ENCODE measurements around the gene S1PR3. TPM values are rescaled to one million over a fixed set of nuclear protein-coding genes. Genes with fewer than 3 reads are reported as not detected.

S1PR3 gene
- total RNA-seq, 2 donors from 2014 or later, result 90.5 to 208 TPM

DNA sequence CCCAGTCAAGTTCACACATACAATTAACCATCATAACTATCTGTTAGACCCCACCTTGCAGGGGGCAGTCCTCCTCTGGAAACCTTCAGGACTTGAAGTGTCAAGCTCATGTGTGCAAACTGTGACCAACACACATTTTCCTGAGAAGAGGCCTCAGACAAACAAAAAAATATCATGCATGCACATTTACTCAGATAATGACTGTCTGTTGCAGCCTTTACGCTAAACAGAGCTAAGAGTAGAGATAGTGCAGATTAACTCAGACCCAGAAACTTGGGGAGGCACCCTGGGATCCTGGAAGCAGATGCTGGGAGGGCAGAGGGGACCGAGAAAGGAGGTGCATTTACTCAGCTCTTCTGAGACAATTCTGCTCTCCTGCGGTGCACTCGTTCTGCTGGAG lies 3.6 kb upstream of the S1PR3 start:
- no peak for DNase-seq (ENCODE audit: low spot score)
- intact Hi-C loops (cut with DNase I), result no loop called here

DNA sequence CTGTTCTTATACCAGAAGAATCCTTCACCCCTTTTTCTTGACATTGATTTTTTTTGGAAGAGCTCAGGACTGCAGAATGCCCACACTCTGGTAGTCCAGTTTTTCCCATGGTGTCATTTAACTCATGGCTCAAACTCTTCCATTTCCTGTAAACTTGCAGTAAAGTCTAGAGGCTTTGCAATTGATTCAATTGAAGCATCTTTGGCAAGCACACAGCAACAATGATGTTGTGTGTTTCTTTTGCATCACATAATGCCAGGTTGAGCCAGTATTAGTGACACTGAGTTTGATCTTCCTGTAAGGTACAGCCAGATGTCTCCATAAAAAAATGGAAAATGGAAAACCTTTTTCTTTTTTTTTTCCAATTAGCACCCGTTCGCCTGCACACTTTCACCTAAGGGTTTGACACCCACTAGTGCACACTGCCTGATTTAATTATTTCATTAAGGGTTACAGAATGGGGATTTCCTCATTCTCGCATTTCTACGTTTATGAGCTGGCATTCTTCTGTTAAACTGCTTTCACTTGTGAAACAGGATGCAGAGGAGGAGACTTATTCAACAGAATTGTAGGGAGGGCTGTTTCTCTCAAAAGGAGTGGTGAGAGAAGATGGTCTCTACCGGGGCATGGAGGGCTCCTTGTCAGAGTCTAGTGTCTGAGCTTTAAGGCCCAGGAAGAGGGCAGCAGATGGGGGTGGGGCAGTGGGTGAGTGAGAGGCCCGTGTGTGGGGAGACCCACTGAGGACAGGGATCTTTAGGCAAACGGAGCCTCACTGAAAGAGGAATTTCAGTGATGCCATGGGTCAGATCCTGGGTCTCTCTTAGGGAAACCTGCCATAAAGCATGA lies 2.2 kb upstream of the S1PR3 start:
- intact Hi-C loops (cut with DNase I), result no loop called here
- DNase-seq (ENCODE audit: low spot score), result no peak

DNA sequence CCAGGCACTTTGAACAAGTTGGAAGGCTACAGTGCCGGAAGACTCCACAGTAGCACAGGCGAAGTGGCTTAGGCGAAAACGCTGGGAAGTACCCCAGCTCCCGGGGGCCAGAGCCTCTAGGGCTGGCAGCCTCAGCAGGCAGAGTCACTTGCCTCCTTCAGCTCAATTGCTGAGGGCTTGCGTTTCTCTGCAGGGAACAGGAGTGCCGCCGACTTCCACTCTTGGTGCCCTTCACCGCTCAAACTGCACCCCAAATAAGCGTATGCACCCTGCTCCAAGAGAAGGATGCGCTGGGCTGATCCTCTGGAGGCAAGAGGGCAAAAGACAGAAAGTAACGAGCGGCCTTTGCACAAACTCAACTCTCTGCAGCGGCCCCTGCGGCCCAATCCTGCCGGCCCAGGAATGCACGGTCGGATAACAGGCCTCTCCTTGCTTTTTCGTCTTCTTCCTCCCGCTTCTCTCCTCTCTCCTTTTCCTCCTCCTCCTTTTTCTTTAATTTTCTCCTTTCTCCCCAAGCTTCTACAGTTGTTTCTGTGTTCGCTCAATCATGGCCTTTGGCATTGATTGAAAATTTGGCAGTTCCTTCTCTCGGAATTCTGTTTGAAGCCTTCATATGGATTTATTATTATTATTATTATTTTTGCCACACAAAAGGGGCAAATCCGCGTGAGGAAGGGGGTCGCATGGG lies 1.1 kb upstream of the S1PR3 start:
- intact Hi-C loops (cut with DNase I), result loop anchor here (5.0 kb wide), 2 partner anchors 193 to 203 kb away; no protein-coding TSS in a partner anchor
- DNase-seq (ENCODE audit: low spot score), result no peak

DNA sequence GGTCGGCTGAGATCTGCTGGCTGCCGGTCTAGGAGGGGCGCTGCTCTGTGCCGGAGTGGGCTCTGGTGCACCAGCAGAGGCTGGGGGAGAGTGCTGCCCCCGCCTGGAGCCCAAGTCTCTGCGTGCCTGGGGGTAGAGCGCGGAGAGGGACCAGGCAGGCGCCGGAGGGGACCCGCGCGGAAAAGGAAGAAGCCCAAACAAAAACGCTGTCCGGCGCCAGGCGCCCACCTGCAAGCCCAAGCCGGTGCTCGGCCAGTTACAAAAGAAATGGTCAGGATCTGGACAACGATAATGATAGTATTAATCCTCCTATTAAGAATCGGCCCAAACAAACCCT lies 571 bp upstream of the S1PR3 start:
- DNase-seq (ENCODE audit: low spot score), result no peak
- intact Hi-C loops (cut with DNase I), result loop anchor here (5.0 kb wide), 2 partner anchors 193 to 203 kb away; no protein-coding TSS in a partner anchor

DNA sequence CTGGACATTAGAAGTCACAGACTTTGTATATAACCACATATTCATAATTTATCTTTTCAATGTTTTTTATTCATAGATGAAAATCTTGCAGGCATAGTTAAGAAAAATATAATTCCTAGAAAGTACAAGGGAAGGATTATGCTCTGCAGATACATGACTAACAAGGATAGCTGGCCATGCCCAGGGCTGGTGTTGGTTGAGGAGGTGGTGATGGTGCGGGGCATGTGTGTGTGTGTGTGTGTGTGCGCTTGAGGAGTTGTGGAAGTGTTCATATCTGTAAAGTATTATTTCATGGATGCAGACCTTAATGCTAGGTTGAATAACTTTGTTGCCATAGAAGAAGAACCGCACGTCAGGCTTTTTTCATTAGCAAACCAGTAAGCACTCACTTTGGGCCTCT lies 1.3 kb downstream of the S1PR3 start:
- no peak for DNase-seq (ENCODE audit: low spot score)
- intact Hi-C loops (cut with DNase I), result loop anchor here (5.0 kb wide), 2 partner anchors 195 to 205 kb away; no protein-coding TSS in a partner anchor

DNA sequence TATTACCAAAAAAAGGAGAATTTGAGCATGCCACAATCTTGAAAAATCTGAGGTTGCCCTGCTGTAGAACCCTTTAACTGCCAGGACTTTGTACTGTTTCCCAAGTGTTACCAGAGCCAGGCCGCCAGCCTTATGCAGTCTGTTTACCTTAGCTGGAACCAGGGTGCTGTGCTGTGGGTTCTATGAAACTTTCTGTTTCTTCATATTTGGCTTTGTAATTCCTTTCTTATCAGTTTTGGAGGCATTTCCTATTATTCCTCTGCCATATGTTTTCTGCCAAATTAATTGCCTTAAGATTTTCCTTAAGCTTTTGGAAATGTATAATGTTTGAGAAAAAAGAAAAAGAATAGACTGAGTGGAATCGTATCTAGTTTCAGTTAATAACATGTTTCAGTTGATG lies 2.1 kb downstream of the S1PR3 start:
- intact Hi-C loops (cut with DNase I), result loop anchor here (5.0 kb wide), 2 partner anchors 196 to 206 kb away; no protein-coding TSS in a partner anchor
- DNase-seq (ENCODE audit: low spot score), result no peak

DNA sequence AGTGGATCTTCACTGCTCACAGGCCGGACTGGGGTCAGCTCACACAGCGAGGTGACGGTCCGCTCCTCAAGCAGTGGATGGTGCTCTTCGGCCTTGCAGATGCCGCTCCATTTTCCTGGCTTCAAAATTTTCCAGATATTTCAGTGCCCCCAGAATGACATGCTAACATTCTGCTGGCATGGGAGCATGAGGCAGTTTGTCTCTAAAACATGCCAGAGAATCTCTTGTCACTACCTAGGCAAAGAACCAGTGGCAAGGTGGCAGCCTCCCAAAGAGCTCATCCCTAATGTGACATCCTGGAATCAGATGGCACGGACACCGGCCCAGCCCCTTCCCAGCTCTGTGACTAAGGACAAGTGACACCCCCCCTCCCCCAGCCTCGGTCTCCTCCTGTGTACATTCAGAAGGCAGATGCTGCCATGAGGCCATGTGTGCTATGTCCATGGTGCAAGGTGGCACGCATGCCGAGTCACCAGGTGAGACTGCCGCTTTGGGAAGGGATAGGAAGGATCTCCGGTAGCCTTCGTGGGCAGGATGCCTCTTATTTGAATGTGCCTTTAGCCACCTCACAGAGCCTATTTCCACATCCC lies 2.7 kb downstream of the S1PR3 start:
- DNase-seq (ENCODE audit: low spot score), result no peak
- intact Hi-C loops (cut with DNase I), result loop anchor here (5.0 kb wide), 2 partner anchors 197 to 207 kb away; no protein-coding TSS in a partner anchor

DNA sequence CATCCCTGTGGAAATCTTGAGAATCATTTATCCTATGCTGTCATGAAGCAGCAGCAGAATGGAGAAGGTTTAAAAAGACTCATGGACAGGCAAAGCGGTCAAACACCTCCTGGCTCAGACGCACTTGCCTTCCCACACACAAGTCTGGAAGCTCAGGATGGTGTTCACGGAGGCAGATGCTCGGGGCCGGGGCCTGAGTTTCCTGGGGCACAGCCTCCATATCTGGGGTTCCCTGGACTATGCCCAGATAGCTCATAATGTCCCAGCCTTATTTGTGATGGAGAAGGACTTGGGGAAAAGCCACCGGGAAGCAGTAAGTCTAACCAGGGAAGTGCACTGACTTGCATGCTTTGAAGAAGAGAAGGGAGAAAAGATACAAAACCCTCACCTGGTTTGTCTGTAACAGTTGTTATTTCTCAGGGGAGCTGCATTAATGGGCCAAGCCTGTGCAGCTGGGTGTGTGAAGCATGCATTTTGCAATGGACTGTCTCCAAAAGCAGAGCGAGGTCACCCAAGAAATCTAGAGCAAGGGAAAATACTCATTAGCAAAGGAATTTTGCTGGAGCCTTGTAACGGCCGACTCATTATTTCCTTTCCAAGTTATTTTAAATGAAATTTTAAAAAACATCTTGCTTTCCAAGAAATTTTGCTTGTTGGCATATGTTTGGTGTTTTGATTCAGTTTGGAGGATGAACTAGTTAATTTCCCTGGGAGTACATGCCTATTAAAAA lies 3.4 kb downstream of the S1PR3 start:
- DNase-seq (ENCODE audit: low spot score), result no peak
- intact Hi-C loops (cut with DNase I), result loop anchor here (5.0 kb wide), 2 partner anchors 197 to 207 kb away; no protein-coding TSS in a partner anchor

DNA sequence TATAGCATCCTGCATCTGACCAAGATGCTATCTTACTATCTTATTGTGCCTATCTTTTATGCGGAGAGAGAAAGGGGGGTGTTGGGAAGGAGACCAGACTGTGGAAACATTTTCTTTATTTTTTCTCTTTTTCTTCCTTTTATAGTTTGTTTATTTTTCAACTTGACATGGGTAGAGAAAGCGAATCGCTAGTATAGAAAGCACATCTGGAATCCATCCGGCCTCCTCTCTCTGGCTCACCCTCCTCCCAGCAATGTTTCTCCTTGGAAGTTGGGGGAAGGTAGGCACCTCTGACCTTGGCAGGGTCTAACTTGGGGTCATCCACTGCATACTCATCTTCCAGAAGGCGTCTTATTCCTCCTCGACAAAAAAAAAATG lies 3.9 kb downstream of the S1PR3 start:
- intact Hi-C loops (cut with DNase I), result no loop called here
- no peak for DNase-seq (ENCODE audit: low spot score)

DNA sequence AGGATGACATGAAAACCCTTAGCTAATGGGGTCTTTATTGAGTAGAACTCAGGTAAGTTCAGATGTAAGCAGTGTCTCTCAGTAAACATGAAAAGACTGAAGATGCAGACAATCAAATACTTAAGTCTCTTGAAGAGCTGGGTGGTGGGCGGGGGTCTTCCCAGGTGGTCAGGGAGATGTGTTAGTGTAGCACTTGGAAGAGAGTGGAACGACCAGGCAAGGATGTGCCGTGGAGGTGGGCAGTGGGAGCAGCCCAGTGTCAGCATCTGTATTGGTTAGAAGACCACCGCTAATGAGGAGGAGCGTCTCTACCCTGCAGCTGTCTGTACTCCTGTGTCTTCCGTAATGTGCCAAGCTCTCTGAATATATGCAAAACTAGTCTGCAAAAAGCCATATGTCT lies 4.4 kb downstream of the S1PR3 start:
- no peak for DNase-seq (ENCODE audit: low spot score)
- intact Hi-C loops (cut with DNase I), result no loop called here

DNA sequence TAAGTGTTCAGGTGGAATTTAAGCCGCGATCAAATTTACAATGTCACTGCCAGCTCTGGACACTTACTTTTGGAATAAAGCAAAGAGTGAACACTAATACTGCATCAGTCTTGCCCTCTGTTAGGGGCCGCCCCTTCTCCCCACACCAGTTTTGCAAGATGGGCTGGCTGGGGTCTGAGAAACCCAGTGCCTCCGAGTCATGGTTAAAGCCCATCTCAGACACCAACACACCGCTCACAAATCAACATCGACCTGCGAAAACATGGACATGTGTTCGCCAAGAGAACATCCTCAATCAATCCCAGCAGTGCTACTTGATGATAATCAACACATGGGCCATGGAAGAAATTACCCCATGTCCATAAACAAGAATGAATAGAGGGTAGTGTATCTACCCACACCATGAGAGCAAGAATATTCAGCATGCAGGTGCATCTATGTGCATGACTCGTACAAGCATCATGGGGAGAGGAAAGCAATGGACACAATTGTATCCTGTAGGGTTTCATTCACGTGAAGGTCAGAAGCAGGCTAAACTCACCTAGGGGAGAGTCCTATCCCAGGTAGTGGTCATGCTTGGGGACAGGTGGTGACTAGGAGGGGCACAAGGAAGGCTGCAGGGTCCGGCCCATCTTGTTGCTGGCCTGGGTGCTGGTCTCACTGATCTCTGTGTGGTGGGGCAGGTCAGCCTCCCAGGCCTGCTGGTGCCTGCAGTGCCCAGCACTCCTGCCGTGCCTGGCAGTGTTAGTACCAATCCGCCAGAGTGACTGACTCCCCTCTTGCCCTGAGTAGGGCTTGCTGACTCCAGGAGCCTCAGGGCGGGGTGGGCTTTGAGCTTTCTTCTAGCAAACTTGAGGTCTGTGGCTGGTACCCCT lies 5.0 kb downstream of the S1PR3 start:
- intact Hi-C loops (cut with DNase I), result no loop called here
- no peak for DNase-seq (ENCODE audit: low spot score)

DNA sequence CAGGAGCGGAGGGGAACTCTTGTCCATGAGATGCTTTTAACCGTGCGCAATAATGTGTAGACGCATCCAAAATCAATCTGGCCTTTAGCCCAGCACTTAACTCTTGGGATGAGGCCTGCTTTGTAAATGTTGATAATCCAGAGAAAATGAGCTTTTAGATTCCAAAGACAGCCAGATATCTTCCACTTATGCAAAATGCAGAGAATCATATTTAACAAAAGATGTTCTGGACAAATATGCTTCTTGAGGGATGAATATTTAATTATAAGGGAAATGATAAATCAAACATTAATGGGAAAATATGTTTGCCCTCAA lies 5.6 kb downstream of the S1PR3 start:
- DNase-seq (ENCODE audit: low spot score), result no peak
- intact Hi-C loops (cut with DNase I), result loop anchor here in 1 of 2 donors (1.0 kb wide), 1 partner anchor 245 kb away; no protein-coding TSS in a partner anchor

DNA sequence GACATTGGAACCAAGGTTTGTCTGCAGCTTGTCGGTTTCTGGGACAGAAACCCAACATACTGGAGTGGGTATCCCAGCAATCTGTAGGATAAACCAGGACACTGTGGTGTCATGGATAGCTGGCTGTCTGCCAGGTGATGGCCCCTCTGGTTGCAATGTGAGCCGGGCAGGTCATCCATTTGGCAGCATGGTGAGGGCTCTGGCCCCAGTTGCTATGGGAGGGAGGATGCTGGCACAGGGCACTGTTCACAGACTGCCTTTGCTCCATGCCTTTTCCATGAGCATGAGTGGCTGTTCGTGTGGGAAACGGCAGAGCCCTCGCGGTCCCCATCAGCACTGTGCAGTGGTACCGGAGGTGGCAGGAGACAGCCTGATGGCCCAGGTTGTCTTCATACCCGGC lies 6.4 kb downstream of the S1PR3 start:
- intact Hi-C loops (cut with DNase I), result loop anchor here in 1 of 2 donors (1.0 kb wide), 1 partner anchor 245 kb away; no protein-coding TSS in a partner anchor

DNA sequence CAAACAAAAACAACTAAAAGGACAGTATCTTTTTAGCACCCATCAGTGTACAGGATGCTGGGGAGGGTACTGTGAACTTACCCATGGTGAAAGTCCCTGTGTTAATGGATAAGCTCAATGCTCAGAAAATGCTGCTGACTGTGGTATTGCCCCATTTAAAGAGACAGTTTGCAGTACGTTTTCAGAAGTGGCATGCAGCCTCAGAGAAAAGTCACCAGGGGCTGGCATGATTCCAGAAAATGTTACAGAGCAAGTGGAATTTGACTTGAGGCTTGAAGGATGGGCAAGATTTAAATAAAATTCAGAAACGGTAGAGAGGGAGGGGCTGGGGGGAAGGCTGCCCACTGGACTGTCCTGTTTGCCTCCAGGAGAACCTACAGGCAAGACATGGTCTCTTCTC lies 7.2 kb downstream of the S1PR3 start:
- intact Hi-C loops (cut with DNase I), result no loop called here
- no peak for DNase-seq (ENCODE audit: low spot score)

More for the DNA sequence above, 6.4 kb downstream of the S1PR3 start:
- DNase-seq (ENCODE audit: low spot score), result no peak

DNA sequence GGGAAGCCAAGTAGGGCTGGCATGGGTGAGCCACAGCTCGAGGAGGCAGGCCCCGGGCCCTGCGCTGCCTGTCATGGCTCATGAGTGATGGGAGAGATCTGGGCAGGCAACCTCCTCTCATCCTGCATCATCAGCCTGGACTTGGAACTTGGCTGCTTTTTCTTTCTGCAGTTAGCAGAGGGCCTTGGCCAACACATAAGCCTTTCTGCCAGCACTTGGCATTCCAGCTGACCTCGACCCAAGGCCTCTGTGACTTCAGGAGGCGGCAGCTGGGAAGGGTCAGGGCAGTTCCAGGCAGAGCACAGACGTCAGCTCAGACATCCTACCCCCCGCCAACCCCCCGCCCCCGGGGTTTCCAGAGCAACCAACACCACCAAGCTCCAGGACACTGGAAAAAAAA lies 7.6 kb downstream of the S1PR3 start:
- DNase-seq (ENCODE audit: low spot score), result peak; percentile 94
- intact Hi-C loops (cut with DNase I), result no loop called here

DNA sequence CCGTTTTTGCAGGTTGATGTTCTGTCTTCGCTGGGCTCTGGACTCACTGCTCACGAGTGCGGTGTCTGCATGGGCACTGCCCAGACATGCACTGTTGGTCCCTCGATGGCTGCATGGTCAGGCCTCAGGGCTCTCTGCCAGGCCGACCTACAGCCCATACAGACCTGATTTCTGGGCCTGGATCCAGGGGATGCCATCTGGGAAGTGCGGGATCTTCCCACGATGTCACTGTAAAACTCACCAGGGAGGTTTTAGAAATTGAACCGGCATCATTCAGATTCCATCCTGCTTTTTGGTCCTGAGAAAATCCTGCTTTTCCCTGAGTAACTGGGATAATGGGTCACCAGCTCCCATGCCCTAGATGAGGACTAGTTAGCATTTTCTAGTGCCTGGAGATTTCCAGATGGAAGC lies 9.1 kb downstream of the S1PR3 start:
- intact Hi-C loops (cut with DNase I), result loop anchor here (2.0 to 5.0 kb wide), 3 partner anchors 346 to 408 kb away; no protein-coding TSS in a partner anchor

DNA sequence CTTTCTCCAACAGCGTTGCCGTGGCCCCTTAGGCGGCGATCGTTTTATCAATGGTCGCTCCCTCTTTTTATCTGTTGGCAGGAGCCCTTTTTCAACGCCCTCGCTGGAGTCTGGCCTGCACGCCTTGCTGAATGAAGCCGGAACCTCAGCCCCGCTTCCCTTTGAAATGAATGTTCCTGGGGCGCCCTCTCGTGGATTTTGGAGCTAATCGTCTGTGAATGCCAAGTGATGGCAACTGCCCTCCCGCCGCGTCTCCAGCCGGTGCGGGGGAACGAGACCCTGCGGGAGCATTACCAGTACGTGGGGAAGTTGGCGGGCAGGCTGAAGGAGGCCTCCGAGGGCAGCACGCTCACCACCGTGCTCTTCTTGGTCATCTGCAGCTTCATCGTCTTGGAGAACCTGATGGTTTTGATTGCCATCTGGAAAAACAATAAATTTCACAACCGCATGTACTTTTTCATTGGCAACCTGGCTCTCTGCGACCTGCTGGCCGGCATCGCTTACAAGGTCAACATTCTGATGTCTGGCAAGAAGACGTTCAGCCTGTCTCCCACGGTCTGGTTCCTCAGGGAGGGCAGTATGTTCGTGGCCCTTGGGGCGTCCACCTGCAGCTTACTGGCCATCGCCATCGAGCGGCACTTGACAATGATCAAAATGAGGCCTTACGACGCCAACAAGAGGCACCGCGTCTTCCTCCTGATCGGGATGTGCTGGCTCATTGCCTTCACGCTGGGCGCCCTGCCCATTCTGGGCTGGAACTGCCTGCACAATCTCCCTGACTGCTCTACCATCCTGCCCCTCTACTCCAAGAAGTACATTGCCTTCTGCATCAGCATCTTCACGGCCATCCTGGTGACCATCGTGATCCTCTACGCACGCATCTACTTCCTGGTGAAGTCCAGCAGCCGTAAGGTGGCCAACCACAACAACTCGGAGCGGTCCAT lies 10.0 kb downstream of the S1PR3 start:
- intact Hi-C loops (cut with DNase I), result loop anchor here (2.0 to 5.0 kb wide), 3 partner anchors 346 to 409 kb away; no protein-coding TSS in a partner anchor
- DNase-seq (ENCODE audit: low spot score), result peak; percentile 96

More for the DNA sequence above, 9.1 kb downstream of the S1PR3 start:
- no peak for DNase-seq (ENCODE audit: low spot score)

Data from posterior vena cava (tissue), 2 donors.